T-helper 2 cell treated with Interferon-gamma antibody and Interleukin-4, amounts not matched to agents 5 μg/mL and 100 μg/mL, for 36 hours (primary cell): Measurements from ENCODE around the gene PTGIR.
A peak's percentile ranks its signal among the peaks of the same experiment; 100 is the strongest.
"Not testable (repeated sequence)": the region's sequence is repeated elsewhere in the genome, so short reads cannot be mapped to it uniquely, and the experiment has no call there.

Experiments used
- DNase-seq: peaks from one replicate; pipeline ENCODE4 v3.0.0; 2021; ENCODE audit warnings: low spot score
- H3K27ac Mint-ChIP-seq: one replicate; pipeline ENCODE4 v1.8.0; 2021; ENCODE audit warnings: mild to moderate bottlenecking, mixed read lengths
- H3K27me3 Mint-ChIP-seq: one replicate; pipeline ENCODE4 v1.8.0; 2021; ENCODE audit warnings: low read depth, mixed read lengths
- H3K36me3 Mint-ChIP-seq: one replicate; pipeline ENCODE4 v1.8.0; 2021; ENCODE audit warnings: low read depth, mixed read lengths
- H3K4me1 Mint-ChIP-seq: one replicate; pipeline ENCODE4 v1.8.0; 2021; ENCODE audit warnings: low read depth, mixed read lengths
- H3K4me3 Mint-ChIP-seq: one replicate; pipeline ENCODE4 v1.8.0; 2022; ENCODE audit warnings: mild to moderate bottlenecking, moderate library complexity, mixed read lengths
- H3K9me3 Mint-ChIP-seq: one replicate; pipeline ENCODE4 v1.8.0; 2021; ENCODE audit warnings: mixed read lengths

Gene PTGIR

DNA sequence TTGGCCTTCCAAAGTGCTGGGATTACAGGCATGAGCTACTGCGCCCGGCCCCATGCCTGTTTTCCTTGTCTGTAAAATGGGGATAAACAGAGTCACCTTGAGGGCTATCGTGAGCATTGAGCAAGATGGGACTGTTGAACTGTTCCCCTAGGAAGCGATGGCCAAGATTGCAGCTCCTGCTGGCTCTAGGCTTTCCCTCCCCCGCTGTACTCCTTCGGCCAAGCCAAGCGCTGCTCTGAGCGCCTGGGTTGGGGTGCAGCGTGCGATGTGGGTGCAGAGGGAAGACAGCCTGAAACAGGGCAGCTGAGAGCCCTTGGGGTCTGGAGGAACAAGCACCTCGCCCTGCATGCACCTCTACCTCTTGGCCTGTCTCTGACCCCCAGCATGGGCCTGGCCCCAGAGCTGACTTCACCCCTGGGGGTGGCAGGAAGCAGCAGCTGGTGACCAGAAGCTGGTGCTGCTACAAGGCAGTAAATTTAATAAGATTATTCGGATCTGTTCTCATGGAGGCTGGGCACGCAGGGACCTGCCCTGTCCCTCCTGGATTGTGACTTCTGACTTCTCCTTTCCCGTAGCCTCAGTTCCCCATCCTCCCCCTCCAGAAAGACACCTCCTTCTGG, 5.8 kb upstream of the PTGIR start:
- Mint-ChIP-seq H3K36me3 (no peaks in the 10 kb centered on the region), H3K9me3 (no peaks in the 10 kb centered on the region), H3K27ac (no peak overlapping the region), H3K4me3 (no peak overlapping the region), H3K4me1 (peaks cover 14% of the 10 kb centered on the region), H3K27me3 (peaks cover 5% of the 10 kb centered on the region)
- DNase-seq: no peak

DNA sequence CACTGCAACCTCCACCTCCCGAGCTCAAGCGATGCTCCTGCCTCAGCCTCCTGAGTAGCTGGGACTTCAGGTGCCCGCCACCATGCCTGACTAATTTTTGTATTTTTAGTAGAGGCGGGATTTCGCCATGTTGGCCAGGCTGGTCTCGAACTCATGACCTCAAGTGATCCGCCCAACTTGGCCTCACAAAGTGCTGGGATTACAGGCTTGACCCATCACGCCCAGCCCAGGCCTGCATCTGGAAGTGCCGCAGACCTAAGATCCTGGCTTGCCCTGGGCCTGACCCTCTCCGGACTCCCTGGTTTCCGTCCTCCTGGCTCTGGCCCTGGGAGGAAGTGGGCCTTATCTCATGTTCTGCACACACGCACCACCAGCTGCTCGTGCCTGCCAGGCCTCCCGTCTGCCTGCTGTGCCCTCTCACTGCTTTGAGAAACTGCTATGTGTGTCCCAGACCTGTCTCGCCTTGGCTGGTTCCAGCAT, 4.7 kb upstream of the PTGIR start:
- DNase-seq: no peak
- H3K4me1 Mint-ChIP-seq: peaks cover 18% of the 10 kb centered on the region
- no peaks in the 10 kb centered on the region for H3K9me3 Mint-ChIP-seq
- H3K27me3 Mint-ChIP-seq: peaks cover 3% of the 10 kb centered on the region
- H3K4me3 Mint-ChIP-seq: no peak overlapping the region
- H3K27ac Mint-ChIP-seq: peak overlapping the region; percentile 24
- H3K36me3 Mint-ChIP-seq: peaks cover 1% of the 10 kb centered on the region

DNA sequence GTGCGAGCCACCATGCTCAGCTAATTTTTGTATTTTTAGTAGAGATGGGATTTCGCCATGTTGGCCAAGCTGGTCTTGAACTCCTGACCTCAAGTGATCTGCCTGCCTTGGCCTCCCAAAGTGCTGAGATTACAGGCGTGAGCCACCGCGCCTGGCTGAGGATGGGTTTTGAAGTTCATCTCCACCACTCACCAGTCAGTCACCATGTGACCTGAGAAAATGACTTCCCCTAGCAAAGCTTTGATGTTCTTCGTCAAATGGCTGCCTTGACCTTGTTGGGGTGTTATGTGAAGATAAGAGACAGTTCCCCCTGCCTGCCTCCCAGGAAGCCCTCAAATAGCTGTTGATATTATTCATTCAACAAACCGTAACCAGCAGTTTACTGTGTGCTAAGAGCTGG, 4.1 kb upstream of the PTGIR start:
- Mint-ChIP-seq H3K27ac (peak overlapping the region; percentile 4), H3K4me1 (peaks cover 19% of the 10 kb centered on the region)
- H3K9me3 Mint-ChIP-seq, H3K4me3 Mint-ChIP-seq, DNase-seq, H3K36me3 Mint-ChIP-seq, H3K27me3 Mint-ChIP-seq: not testable (repeated sequence)

DNA sequence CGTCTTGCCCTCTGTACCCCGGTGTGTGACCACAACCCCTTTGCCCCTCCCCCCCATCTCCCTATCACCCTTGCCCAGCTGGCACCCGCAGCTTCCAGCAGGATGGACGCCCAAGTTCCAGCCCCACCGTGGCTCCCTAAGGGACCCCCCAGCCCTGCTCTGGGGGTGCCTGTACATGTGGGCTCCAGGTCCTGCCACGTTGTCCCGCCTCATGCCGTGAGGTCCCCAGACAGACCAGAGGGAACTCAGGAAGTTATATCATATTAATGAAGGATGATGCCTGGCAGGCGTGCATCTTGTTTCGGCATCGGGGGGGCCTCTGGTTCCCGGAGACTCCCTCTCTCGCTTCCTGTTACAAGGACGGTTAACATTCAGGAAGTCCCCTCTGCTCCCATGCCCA, 1.6 kb upstream of the PTGIR start:
- Mint-ChIP-seq H3K27me3 (no peaks in the 10 kb centered on the region), H3K36me3 (peaks cover 8% of the 10 kb centered on the region), H3K4me1 (peaks cover 24% of the 10 kb centered on the region), H3K27ac (peak overlapping the region; percentile 52), H3K9me3 (no peaks in the 10 kb centered on the region), H3K4me3 (no peak overlapping the region)
- no peak for DNase-seq

DNA sequence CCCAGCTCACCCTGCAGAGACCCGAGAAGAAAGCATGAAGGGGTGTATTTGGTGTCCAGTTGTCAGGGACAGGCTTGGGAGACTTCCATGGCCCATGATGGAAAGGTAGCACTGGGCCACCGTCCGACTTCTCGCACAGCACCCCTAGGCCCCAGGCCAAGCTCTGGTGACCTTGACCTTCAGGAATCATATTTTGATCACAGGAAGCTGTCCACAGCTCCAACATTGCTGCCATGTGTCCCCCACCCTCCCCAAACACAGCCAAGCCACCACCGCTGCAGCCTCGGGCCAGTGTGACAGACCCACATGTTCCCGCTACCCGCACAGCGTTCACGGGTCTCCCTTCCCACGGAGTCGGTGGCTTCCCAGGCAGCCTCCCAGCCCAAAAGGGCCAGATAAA, 842 bp upstream of the PTGIR start:
- Mint-ChIP-seq H3K9me3 (no peaks in the 10 kb centered on the region), H3K36me3 (peaks cover 8% of the 10 kb centered on the region), H3K4me3 (no peak overlapping the region), H3K27me3 (no peaks in the 10 kb centered on the region), H3K27ac (no peak overlapping the region), H3K4me1 (peaks cover 30% of the 10 kb centered on the region)
- DNase-seq: no peak

DNA sequence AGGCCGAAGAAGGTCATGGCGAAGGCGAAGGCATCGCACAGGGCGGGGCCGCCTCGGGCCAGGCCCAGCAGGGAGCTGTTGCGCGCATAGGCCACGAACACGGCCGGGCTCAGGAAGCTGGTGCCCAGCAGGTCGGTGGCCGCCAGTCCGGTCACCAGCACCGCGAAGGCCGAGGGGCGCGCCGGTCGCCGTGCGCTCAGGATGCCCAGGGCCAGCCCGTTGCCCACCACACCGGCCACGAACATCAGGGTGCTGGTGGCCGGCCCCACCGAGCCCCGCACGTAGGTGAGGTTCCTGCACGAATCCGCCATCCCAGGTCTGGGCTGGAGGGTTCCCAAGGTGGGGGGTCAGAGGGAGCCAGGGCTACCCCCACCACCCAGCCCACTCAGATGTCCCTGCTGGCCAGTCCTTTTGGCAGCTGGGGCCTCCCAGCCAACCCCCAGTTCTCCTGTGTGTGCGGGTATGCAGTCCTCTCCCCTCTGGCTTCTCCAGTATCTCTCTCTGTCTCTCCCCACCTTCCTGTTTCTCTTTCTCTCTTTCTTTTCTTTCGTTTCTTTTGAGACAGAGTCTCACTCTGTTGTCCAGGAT, 880 bp downstream of the PTGIR start:
- Mint-ChIP-seq H3K27ac (peak overlapping the region; percentile 87), H3K4me1 (peaks cover 46% of the 10 kb centered on the region)
- no peak for DNase-seq

DNA sequence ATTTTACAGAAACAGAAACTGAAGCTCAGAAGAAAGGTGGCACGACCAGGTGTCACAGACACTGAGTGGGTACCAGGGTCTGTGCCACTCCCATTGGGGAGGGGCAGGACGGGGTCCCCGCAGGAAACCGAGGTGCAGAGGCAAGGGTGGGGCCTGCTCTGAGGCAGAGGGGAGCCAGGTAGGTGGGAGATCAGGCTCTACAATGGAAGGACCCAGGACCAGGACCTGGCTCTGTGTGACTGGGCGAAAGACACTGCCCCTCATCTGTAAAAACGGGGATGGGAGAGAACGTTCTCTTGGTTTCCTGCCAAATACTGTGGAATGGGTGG, 2.8 kb downstream of the PTGIR start:
- Mint-ChIP-seq H3K4me1 (peaks cover 55% of the 10 kb centered on the region), H3K36me3 (peaks cover 8% of the 10 kb centered on the region), H3K4me3 (peak overlapping the region; percentile 69), H3K27ac (peak overlapping the region; percentile 78), H3K9me3 (no peaks in the 10 kb centered on the region), H3K27me3 (no peaks in the 10 kb centered on the region)
- DNase-seq: no peak

More for the DNA sequence above, 880 bp downstream of the PTGIR start:
- H3K4me3 Mint-ChIP-seq: peak overlapping the region; percentile 84
- H3K36me3 Mint-ChIP-seq: peaks cover 8% of the 10 kb centered on the region
- no peaks in the 10 kb centered on the region for H3K27me3 Mint-ChIP-seq
- H3K9me3 Mint-ChIP-seq: no peaks in the 10 kb centered on the region

DNA sequence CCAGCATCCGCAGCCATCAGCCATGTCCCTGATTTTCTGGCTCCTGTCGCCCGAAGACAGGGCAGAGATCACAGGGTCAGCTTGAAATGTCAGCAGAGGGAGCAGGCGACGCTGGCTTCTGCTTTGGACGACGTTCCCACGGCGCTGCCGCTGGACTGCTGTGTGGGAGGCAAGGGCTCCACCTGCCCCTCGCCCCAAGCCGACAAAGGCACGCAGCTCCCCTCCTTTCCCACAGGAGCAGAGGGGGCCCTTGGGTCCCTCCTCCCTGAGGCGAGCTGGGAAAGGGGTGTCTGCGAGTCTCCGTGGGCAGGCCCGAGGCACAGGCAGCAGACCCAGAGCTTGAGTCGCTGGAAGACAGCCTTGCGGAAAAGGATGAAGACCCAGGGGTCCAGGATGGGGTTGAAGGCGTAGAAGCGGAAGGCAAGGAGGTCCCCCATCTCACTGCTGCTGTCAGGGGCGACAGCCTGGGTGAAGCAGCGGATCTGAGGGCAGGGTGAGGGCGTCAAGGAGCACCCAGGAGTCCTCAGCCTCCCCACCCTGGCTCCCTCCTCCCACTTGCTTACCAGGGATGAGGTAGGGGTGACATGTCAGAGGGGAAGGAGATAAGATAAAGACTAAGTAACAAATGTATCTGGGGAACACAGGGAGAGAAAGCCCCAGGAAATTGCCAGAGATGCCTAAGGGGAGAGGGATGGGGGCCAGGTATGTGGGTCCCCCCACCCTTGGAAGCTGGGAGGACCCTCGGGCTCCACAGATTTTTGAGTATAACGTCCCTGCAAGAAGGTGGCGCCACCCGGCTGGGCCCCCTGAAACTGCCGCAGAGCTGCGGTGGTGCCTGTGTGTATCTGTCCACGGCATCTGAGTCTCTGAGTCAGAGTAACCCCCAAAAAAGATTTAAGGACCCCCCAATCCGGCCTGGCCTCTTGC, 3.4 kb downstream of the PTGIR start:
- H3K36me3 Mint-ChIP-seq: peaks cover 8% of the 10 kb centered on the region
- H3K4me3 Mint-ChIP-seq: peak overlapping the region; percentile 69
- H3K27ac Mint-ChIP-seq: peak overlapping the region; percentile 81
- no peak for DNase-seq
- H3K27me3 Mint-ChIP-seq: no peaks in the 10 kb centered on the region
- H3K4me1 Mint-ChIP-seq: peaks cover 61% of the 10 kb centered on the region
- H3K9me3 Mint-ChIP-seq: no peaks in the 10 kb centered on the region

DNA sequence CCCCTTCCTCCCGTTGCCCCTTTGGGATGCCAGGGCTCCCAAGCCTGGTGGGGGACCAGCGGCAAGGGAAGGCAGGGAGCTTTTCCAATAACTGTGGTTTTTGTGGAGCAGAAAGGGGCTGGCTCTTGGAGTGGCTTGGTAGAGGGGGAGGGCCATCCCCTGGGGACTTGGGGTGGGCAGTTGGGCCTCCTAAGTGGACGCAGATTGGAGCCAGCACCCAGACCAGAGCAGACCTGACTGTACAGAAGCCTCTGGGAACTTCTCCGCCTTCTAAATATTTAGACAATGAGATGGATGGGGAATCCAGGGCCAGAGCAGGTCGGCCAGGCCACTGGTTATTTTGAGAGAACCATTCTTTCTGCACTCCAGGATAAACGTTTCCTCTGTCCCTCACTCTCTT, 4.2 kb downstream of the PTGIR start:
- Mint-ChIP-seq H3K27ac (peak overlapping the region; percentile 92), H3K9me3 (no peaks in the 10 kb centered on the region), H3K4me3 (peak overlapping the region; percentile 71), H3K4me1 (peaks cover 65% of the 10 kb centered on the region), H3K27me3 (no peaks in the 10 kb centered on the region), H3K36me3 (peaks cover 8% of the 10 kb centered on the region)
- no peak for DNase-seq

DNA sequence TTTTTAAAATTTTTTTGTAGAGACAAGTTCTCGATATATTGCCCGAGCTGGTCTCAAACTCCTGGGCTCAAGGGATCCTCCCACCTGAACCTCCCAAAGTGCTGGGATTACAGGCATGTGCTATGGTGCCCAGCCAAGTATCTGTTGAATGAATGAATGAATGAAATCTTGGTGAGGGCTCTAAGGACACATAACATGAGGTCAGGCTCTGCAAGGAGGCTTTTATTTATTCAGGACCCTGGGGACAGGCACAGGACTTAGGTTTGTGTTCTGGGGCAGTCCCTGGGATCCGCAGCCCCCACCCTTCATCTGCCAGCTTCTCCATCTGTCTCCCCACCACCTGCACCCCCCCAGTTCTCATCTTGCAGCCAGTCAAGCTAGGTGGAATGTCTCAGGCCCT, 4.6 kb downstream of the PTGIR start:
- Mint-ChIP-seq H3K4me3 (peak overlapping the region; percentile 71), H3K27ac (peak overlapping the region; percentile 92), H3K36me3 (peaks cover 8% of the 10 kb centered on the region), H3K27me3 (no peaks in the 10 kb centered on the region), H3K9me3 (no peaks in the 10 kb centered on the region), H3K4me1 (peaks cover 65% of the 10 kb centered on the region)
- no peak for DNase-seq

DNA sequence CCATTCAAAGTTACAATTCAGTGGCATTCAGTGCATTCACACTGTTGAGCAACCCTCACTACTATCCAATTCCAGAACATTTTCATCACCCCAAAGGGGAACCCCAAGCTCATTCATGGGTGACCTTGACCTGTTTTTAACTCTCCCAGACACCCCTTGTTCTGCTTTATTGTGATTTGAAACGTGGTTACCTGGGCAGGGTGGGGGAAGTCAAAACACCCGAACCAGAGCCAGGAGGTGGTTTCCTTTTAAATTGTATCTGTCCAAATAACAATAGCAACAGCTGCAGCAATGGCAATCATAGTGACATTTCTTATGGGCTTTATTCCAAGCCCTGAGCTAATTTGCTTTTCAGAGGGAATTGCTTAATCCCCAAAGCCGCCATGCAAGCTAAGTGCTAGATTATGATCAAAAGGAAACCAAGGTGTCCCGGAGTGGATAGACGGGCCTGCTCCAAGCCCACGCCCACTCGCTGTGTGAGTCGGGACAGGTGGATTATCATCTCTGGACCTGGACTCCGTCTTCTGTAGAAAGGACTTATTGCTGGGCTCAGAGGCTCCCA, 6.1 kb downstream of the PTGIR start:
- DNase-seq: no peak
- Mint-ChIP-seq H3K27me3 (no peaks in the 10 kb centered on the region), H3K4me1 (peaks cover 63% of the 10 kb centered on the region), H3K36me3 (peaks cover 5% of the 10 kb centered on the region), H3K4me3 (peak overlapping the region; percentile 71), H3K27ac (peak overlapping the region; percentile 92), H3K9me3 (no peaks in the 10 kb centered on the region)

DNA sequence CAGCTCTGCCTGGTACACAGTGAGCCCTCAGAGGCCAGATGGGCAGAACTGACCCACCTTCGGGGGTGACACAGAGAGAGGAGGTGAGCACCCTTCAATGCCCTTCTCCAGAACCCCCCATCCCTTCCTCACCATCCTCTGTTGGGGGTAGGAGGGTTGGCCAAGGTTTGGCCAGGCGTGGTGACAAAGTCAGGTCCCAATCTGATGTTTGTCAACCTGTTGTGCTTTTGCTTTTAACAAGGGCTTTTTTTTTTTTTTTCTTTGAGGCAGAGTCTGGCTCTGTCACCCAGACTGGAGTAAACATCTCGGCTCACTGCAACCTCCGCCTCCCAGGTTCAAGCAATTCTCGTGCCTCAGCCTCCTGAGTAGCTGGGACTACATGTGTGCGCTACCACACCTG, 7.3 kb downstream of the PTGIR start:
- Mint-ChIP-seq H3K4me3 (no peak overlapping the region), H3K36me3 (peaks cover 4% of the 10 kb centered on the region), H3K4me1 (peaks cover 62% of the 10 kb centered on the region), H3K27ac (peak overlapping the region; percentile 36), H3K9me3 (no peaks in the 10 kb centered on the region), H3K27me3 (no peaks in the 10 kb centered on the region)
- DNase-seq: no peak

DNA sequence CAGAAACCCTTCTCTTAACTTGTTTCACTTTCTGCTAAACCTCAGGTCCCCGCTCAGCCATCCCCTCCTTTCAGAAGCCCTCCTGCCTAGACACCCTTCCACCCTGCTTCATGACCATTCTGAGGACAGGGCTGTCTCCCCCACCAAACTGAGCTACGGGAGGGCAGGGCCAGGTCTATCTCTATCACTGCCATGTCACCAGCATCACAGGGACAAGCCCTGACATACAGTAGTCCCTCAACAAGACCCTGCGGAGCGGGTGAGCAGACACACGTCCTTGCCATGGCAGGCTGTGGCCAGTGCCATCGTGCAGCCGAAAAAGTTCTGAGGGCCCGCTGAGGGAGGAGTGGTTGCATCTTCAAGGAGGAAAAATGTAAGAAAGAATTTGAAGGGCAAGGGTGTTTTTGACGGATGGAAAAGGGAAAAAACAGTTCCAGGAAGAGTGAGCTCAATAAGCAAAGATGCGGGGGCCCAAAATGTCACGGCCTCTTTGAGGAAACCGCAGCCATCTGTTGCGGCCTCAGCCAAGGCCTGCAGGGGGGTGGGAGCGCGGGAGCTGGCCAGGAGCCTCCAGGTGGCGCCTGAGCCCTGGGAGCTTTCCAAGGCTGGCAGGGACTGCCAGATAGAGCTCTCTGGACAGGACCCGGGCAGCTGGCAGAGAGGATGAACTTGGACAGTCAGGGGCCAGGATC, 8.1 kb downstream of the PTGIR start:
- DNase-seq: peak; percentile 83
- H3K4me3 Mint-ChIP-seq: peak overlapping the region; percentile 80
- peaks cover 62% of the 10 kb centered on the region for H3K4me1 Mint-ChIP-seq
- H3K9me3 Mint-ChIP-seq: no peaks in the 10 kb centered on the region
- H3K36me3 Mint-ChIP-seq: no peaks in the 10 kb centered on the region
- H3K27me3 Mint-ChIP-seq: no peaks in the 10 kb centered on the region
- peak overlapping the region; percentile 93 for H3K27ac Mint-ChIP-seq
